GM23248 (cell line): ENCODE data around the gene SLFN12L. TPM values are rescaled to one million over a fixed set of nuclear protein-coding genes. Genes with fewer than 3 reads are reported as not detected.
A peak's percentile ranks its signal among the peaks of the same experiment; 100 is the strongest.

Source experiments
- DNase-seq: peaks from one replicate; pipeline ENCODE4 v3.0.0-alpha.2; 2015
- H2AFZ ChIP-seq: fragments of 200-600 bp; sonication (generic); 2 replicates; pipeline ENCODE4 v1.6.1; 2016; ENCODE audit warnings: antibody characterized with exemption
- H3F3A ChIP-seq: fragments of 200-600 bp; sonication (generic); 2 replicates; pipeline ENCODE4 v1.6.1; 2016; ENCODE audit warnings: mild to moderate bottlenecking, antibody characterized with exemption, mixed run types; ENCODE audit not compliant: insufficient read depth
- H3K27ac ChIP-seq: fragments of 200-600 bp; sonication (generic); 2 replicates; pipeline ENCODE4 v1.5.1; 2016; ENCODE audit warnings: mild to moderate bottlenecking
- H3K27me3 ChIP-seq: fragments of 200-600 bp; sonication (generic); replicated peaks from 2 replicates; pipeline ENCODE4 v1.6.1; 2016; ENCODE audit warnings: mild to moderate bottlenecking; ENCODE audit not compliant: insufficient read depth
- H3K36me3 ChIP-seq: fragments of 200-600 bp; sonication (generic); 2 replicates; pipeline ENCODE4 v1.6.1; 2016; ENCODE audit warnings: low read depth, mild to moderate bottlenecking
- H3K4me1 ChIP-seq: fragments of 200-600 bp; sonication (generic); 2 replicates; pipeline ENCODE4 v1.6.1; 2016; ENCODE audit warnings: mild to moderate bottlenecking; ENCODE audit not compliant: insufficient read depth
- H3K4me2 ChIP-seq: fragments of 200-600 bp; sonication (generic); one replicate; pipeline ENCODE4 v1.6.1; 2016; ENCODE audit warnings: mild to moderate bottlenecking; ENCODE audit not compliant: unreplicated experiment
- H3K4me3 ChIP-seq: fragments of 200-600 bp; sonication (generic); 2 replicates; pipeline ENCODE4 v1.5.1; 2016; ENCODE audit warnings: mild to moderate bottlenecking
- H3K79me2 ChIP-seq: fragments of 200-600 bp; sonication (generic); 2 replicates; pipeline ENCODE4 v1.6.1; 2016; ENCODE audit warnings: mild to moderate bottlenecking; ENCODE audit not compliant: insufficient read depth
- H3K9ac ChIP-seq: fragments of 200-600 bp; sonication (generic); 2 replicates; pipeline ENCODE4 v1.6.1; 2016; ENCODE audit warnings: mild to moderate bottlenecking
- H3K9me2 ChIP-seq: fragments of 200-600 bp; sonication (generic); 2 replicates; pipeline ENCODE4 v1.6.1; 2016; ENCODE audit warnings: mixed run types, mild to moderate bottlenecking, moderate library complexity; ENCODE audit not compliant: insufficient read depth
- H3K9me3 ChIP-seq: fragments of 200-600 bp; sonication (generic); one replicate; pipeline ENCODE4 v1.6.1; 2017; ENCODE audit warnings: low read depth
- H4K20me1 ChIP-seq: fragments of 200-600 bp; sonication (generic); 2 replicates; pipeline ENCODE4 v1.6.0; 2016; ENCODE audit not compliant: insufficient read depth
- EZH2 ChIP-seq: fragments of 200-600 bp; sonication (generic); IDR thresholded peaks from 2 replicates; pipeline ENCODE4 v1.6.1; 2018; ENCODE audit warnings: antibody characterized with exemption, mild to moderate bottlenecking; ENCODE audit not compliant: insufficient read depth, poor library complexity, severe bottlenecking
- EZH2phosphoT487 ChIP-seq: fragments of 200-600 bp; sonication (generic); IDR thresholded peaks from 2 replicates; pipeline ENCODE4 v1.6.1; 2018; ENCODE audit warnings: antibody characterized with exemption, moderate library complexity, mild to moderate bottlenecking, low read depth; ENCODE audit not compliant: insufficient read depth
- WGBS, 2 experiments: methylation state at CpG; one replicate each; pipeline ENCODE4 v1.1.6; 2015 to 2017; ENCODE audit warnings: low lambda C conversion rate in 2 of 2, low coverage in 1 of 2; ENCODE audit errors: missing lambda C conversion rate in 2 of 2; 5-methylcytosine and 5-hydroxymethylcytosine counted together
- in situ Hi-C: fragments of 300-500 bp; cut with MboI; formaldehyde crosslinking; loops from 2 replicates; pipeline ENCODE4 v1.15.0; 2020
- polyA plus RNA-seq: library from polyadenylated mRNA; unstranded; fragments of >200 nt; fragmentation: Nextera tagmentation; extraction: Ambion mirVana; gene quantifications from 2 replicates; pipeline ENCODE4 v1.2.1, GENCODE V29; 2016
- total RNA-seq: library from RNA; depleted of rRNA; stranded (reverse); fragments of >200 nt; shearing (Covaris generic); gene quantifications from 2 replicates; pipeline ENCODE4 v1.2.3, GENCODE V29; 2014

SLFN12L gene
- total and polyA plus RNA-seq, 2 experiments from 2014 or later, result 0.11 TPM; not detected in 1

GRCh38 chr17:35489944-35490343, 47.5 kb downstream of the SLFN12L start:
- Histone ChIP-seq H3K4me2 (no peak overlapping the region), H3K9ac (no peak overlapping the region), H3K9me3 (no peaks in the 10 kb centered on the region), H3F3A (no peaks in the 10 kb centered on the region), H3K9me2 (no peaks in the 10 kb centered on the region), H3K79me2 (no peaks in the 10 kb centered on the region), H3K4me3 (no peak overlapping the region), H4K20me1 (no peaks in the 10 kb centered on the region), H3K27me3 (peaks cover 78% of the 10 kb centered on the region), H3K36me3 (no peaks in the 10 kb centered on the region), H3K4me1 (no peaks in the 10 kb centered on the region), H2AFZ (no peak overlapping the region), H3K27ac (no peak overlapping the region)
- TF ChIP-seq EZH2phosphoT487, result no peak
- peak; percentile 77 for TF ChIP-seq EZH2
- in situ Hi-C loops, result no loop called here
- WGBS, 2 experiments, result 5 to 15% methylated on average over 18 of the region's 18 CpGs
- no peak for DNase-seq

- no peaks in the 10 kb centered on the region for H3K36me3 ChIP-seq
- H4K20me1 ChIP-seq, result no peaks in the 10 kb centered on the region
- H3K9me3 ChIP-seq, result no peaks in the 10 kb centered on the region
- H2AFZ ChIP-seq, result no peak overlapping the region
- no peaks in the 10 kb centered on the region for H3F3A ChIP-seq
- no peak overlapping the region for H3K4me3 ChIP-seq
- H3K9me2 ChIP-seq, result no peaks in the 10 kb centered on the region
- WGBS, 2 experiments, result 37 to 40% methylated on average over 15 of the region's 15 CpGs
- H3K27me3 ChIP-seq, result peaks cover 77% of the 10 kb centered on the region
- no peaks in the 10 kb centered on the region for H3K4me1 ChIP-seq
- no peaks in the 10 kb centered on the region for H3K79me2 ChIP-seq
- in situ Hi-C loops, result no loop called here
- DNase-seq, result no peak
- no peak overlapping the region for H3K27ac ChIP-seq
- no peak overlapping the region for H3K9ac ChIP-seq
- no peak for TF ChIP-seq EZH2
- TF ChIP-seq EZH2phosphoT487, result no peak
- no peak overlapping the region for H3K4me2 ChIP-seq
Observed at GRCh38 chr17:35488991-35489390, 48.5 kb downstream of the SLFN12L start.

GRCh38 chr17:35486920-35487732, 50.4 kb downstream of the SLFN12L start:
- TF ChIP-seq EZH2phosphoT487 (no peak), EZH2 (no peak)
- H3K27me3 ChIP-seq, result peaks cover 59% of the 10 kb centered on the region
- 13% methylated on average over 42 of the region's 42 CpGs for WGBS, 2 experiments
- peak overlapping the region; percentile 25; the same call in 1 of the 2 replicates for H3K27ac ChIP-seq
- H4K20me1 ChIP-seq, result no peaks in the 10 kb centered on the region
- H2AFZ ChIP-seq, result peak overlapping the region; percentile 95
- no peaks in the 10 kb centered on the region for H3K9me2 ChIP-seq
- H3F3A ChIP-seq, result no peaks in the 10 kb centered on the region
- H3K4me2 ChIP-seq, result peak overlapping the region; percentile 99
- no peaks in the 10 kb centered on the region for H3K9me3 ChIP-seq
- H3K9ac ChIP-seq, result peak overlapping the region; percentile 76
- H3K36me3 ChIP-seq, result no peaks in the 10 kb centered on the region
- no peaks in the 10 kb centered on the region for H3K4me1 ChIP-seq
- H3K4me3 ChIP-seq, result peak overlapping the region; percentile 95
- in situ Hi-C loops, result no loop called here
- DNase-seq, result peak; percentile 91
- H3K79me2 ChIP-seq, result no peaks in the 10 kb centered on the region

GRCh38 chr17:35479271-35479670, 58.2 kb downstream of the SLFN12L start:
- H3K79me2 ChIP-seq, result no peaks in the 10 kb centered on the region
- H3K27me3 ChIP-seq, result peaks cover 39% of the 10 kb centered on the region
- in situ Hi-C loops, result no loop called here
- no peak for TF ChIP-seq EZH2
- no peak for TF ChIP-seq EZH2phosphoT487
- H3K9me3 ChIP-seq, result no peaks in the 10 kb centered on the region
- H3K4me2 ChIP-seq, result no peak overlapping the region
- 20 to 21% methylated on average over 5 of the region's 5 CpGs for WGBS, 2 experiments
- no peak overlapping the region for H3K9ac ChIP-seq
- H3K36me3 ChIP-seq, result no peaks in the 10 kb centered on the region
- H3K9me2 ChIP-seq, result no peaks in the 10 kb centered on the region
- no peak overlapping the region for H3K27ac ChIP-seq
- H3K4me3 ChIP-seq, result no peak overlapping the region
- H3K4me1 ChIP-seq, result no peaks in the 10 kb centered on the region
- no peak overlapping the region for H2AFZ ChIP-seq
- no peaks in the 10 kb centered on the region for H4K20me1 ChIP-seq
- no peak for DNase-seq
- H3F3A ChIP-seq, result no peaks in the 10 kb centered on the region
